PFSK-1 (cell line): ENCODE measurements around the gene VCPKMT.

Experiments
- FOXP2 ChIP-seq: optimal IDR thresholded peaks from 2 replicates; pipeline ENCODE3; 2011; ENCODE audit warnings: borderline replicate concordance, control low read depth, inconsistent platforms; ENCODE audit not compliant: insufficient read depth; ENCODE audit errors: extremely low read length, extremely low read depth
- POLR2AphosphoS5 ChIP-seq: IDR thresholded peaks from 2 replicates; pipeline ENCODE4 v1.6.1; 2012; ENCODE audit warnings: low read depth, mild to moderate bottlenecking, control low read depth, low read length, moderate library complexity
- SIN3A ChIP-seq: IDR thresholded peaks from 2 replicates; pipeline ENCODE4 v1.6.1; 2012; ENCODE audit warnings: mild to moderate bottlenecking, low read length, moderate library complexity, borderline replicate concordance; ENCODE audit not compliant: insufficient read depth
- TAF1 ChIP-seq: IDR thresholded peaks from 2 replicates; pipeline ENCODE4 v1.6.1; 2012; ENCODE audit warnings: low read length, control low read depth, borderline replicate concordance; ENCODE audit not compliant: insufficient read depth
- TF ChIP-seq, protein P1 (sequence below), 2 experiments: IDR thresholded peaks; 2 replicates each; pipeline versions ENCODE4 v1.6.1 to v1.8.0; 2011 to 2012; ENCODE audit warnings: low read depth in 2 of 2, low read length in 2 of 2, control low read depth in 1 of 2, inconsistent platforms in 1 of 2, mild to moderate bottlenecking in 1 of 2, moderate library complexity in 1 of 2; ENCODE audit not compliant: insufficient read depth in 1 of 2

The VCPKMT gene

DNA sequence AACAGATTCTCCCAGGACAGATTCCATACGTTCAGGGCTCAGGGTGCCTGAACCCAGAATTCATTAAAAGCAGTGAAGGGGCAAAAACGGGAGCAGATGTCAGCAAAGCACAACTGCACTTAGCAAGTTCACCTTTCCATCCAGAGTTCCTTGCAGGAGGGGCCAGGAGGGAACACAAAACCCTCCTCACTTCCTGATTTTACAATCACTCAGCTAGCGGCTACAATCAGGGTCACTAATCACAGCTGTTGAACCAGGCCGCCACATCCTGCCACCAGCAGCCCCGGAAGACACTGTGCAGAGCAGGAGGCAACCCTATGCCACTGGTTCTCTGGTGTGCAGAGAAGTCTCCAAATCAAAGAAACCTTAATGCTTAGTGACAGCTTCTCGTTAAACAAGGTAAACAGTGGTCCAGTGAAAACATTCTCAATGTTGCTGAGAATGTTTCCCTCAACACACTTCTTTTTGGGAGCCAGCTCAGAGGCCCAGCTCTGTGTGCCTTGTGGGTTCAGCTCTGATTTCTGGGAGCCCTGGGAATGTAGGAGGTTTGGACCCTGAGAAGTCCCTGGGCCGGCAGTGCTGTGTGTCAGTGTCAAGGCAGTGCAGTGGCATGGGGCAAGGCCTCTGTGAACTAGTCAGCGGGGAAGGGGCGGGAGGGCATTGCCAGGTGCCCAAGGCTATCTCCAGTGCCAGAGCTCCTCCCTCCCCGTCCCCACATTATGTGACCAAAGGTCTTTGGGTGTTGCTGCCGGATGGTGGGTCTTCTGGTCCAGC lies 54.5 kb downstream of the VCPKMT start:
- no peak for TF ChIP-seq POLR2AphosphoS5
- TF ChIP-seq FOXP2: no peak
- 0 out of 2 replicates have a peak, but pooled peaks have one; percentile 20 for TF ChIP-seq SIN3A

DNA sequence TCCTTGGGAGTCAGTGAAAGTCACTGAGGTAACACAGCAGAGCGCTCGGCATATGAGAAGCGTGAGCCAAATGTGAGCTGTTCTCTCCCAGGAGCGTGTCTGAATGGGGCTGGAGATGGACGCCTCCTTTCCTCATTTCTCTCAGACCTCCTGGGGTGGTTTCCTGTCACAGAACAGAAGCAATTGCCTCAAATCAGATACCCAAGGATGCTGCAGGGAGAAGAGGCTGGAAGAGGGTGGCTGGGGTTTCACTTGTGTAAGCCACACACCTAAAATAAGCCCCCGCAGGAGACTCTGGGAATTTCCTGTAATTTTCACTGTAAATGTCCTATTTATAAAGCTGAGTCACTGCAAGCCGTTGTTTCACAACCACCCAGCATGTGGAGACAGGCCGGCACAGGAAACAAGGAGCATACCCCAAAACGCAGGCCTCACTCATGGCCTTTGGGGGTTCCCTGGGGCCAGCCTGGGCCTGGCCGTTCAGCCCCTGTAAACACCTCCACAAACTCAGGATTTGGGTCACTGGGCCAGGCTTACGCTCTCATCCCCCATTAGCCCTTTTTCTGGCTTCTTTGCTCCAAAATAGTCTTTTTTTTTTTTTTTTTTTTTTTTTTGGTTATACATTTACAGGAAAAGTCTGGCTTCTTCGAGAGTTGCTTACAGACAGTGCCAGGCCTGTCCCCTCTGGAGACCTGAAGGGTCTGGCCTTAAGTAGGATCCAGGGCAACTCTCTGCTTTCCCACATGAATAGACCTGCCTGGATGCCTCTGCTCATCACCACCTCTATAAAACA lies 55.3 kb downstream of the VCPKMT start:
- TF ChIP-seq TAF1 (no peak), FOXP2 (no peak), POLR2AphosphoS5 (no peak), SIN3A (no peak)
- TF ChIP-seq, protein P1, sequence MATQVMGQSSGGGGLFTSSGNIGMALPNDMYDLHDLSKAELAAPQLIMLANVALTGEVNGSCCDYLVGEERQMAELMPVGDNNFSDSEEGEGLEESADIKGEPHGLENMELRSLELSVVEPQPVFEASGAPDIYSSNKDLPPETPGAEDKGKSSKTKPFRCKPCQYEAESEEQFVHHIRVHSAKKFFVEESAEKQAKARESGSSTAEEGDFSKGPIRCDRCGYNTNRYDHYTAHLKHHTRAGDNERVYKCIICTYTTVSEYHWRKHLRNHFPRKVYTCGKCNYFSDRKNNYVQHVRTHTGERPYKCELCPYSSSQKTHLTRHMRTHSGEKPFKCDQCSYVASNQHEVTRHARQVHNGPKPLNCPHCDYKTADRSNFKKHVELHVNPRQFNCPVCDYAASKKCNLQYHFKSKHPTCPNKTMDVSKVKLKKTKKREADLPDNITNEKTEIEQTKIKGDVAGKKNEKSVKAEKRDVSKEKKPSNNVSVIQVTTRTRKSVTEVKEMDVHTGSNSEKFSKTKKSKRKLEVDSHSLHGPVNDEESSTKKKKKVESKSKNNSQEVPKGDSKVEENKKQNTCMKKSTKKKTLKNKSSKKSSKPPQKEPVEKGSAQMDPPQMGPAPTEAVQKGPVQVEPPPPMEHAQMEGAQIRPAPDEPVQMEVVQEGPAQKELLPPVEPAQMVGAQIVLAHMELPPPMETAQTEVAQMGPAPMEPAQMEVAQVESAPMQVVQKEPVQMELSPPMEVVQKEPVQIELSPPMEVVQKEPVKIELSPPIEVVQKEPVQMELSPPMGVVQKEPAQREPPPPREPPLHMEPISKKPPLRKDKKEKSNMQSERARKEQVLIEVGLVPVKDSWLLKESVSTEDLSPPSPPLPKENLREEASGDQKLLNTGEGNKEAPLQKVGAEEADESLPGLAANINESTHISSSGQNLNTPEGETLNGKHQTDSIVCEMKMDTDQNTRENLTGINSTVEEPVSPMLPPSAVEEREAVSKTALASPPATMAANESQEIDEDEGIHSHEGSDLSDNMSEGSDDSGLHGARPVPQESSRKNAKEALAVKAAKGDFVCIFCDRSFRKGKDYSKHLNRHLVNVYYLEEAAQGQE (IDR thresholded peaks at IDR 0.05; ENCODE audit: insufficient read depth in 1 of 2, low read depth in 2 of 2, low read length in 2 of 2): no peak

DNA sequence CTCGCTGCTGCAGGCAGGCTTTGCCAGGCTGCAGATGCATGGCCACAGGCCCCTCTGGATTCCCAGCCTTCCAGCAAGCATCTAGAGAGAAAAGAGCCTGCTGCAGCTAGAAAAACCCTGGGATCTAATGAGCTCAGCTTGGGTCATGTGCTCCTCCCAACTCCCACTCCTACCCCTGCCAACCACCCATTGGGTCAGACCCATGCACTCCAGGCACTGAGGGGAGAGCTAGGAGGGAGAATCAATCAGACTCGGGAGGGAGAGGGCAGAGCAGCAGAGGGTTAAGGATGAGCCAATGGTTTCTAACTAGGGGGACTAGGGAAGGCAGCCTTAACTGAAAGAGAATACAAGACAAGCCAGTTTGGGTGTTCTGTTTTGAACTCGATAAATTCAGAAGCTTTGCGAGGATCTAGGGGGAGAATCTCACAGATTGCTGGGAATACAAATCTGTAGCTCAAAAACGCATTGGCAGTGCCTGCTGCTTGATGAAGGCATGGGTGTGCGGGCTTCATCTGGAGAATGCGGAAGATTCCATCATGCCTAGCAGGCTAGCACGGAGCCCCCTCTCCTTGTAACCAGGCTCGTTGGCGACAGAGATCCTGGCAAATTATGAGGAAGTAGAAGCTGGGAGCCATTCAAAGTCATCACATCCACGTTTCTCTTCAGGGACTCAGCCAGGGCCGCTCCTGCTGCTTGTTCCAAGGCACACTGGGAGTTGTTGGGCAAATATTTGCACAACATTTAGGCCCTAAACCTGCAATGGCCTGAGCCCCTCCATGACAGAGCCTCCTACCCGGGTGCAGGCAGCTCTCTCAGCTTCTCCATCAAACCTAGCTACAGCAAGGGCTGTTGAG lies 56.4 kb downstream of the VCPKMT start:
- TF ChIP-seq TAF1 (no peak), FOXP2 (no peak), POLR2AphosphoS5 (no peak), SIN3A (no peak)
- TF ChIP-seq, protein P1 (IDR thresholded peaks at IDR 0.05; ENCODE audit: insufficient read depth in 1 of 2, low read depth in 2 of 2, low read length in 2 of 2): no peak
